ENCODE data around the gene SULT1C3.
"Not testable (repeated sequence)": the region's sequence is repeated elsewhere in the genome, so short reads cannot be mapped to it uniquely, and the experiment has no call there.

The SULT1C3 gene

DNA sequence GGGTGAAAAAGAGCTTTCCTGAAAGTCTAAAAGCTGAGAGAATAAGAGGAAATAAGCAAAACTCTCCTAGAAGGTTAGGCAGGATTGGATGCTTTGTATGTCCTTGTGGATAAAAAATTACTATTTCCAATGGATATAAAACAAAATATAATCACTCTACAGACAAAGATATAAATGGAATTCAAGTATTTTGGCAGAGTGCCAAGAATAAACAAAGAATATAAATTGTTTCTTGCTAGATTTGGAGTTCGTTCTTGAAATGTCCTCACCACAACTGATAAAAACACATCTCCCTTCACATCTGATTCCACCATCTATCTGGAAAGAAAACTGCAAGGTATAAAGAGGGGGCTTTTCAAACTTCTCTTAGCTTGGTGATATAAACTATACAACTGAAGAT, 13.3 kb downstream of the SULT1C3 start:
- DNase-seq = no peak

DNA sequence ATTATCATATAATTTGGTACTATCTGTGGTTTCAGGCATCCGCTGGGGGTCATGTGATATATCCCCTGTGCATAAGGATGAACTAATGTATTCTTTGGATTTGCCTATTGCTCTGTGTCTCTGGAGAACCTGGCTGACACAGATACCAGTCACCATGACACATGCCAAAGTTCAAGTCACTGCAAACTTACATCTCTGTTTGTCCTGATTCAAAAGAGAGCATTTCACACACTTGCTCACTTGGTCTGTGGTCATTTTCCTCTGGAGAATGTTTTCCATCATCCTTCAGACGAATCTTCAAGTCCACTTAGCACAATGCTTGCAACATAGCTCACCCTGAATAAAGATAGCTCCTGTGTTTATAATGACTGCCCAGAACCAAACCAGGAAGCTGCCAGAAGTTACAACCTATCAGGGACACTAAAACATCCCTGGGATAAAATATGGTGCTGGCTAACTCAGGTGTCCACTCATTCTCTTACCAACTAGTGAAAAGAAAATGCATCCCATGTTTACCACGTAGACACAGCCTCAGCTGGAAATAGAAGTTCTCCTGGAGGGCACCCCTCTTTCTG, 18.1 kb downstream of the SULT1C3 start:
- DNase-seq = no peak

DNA sequence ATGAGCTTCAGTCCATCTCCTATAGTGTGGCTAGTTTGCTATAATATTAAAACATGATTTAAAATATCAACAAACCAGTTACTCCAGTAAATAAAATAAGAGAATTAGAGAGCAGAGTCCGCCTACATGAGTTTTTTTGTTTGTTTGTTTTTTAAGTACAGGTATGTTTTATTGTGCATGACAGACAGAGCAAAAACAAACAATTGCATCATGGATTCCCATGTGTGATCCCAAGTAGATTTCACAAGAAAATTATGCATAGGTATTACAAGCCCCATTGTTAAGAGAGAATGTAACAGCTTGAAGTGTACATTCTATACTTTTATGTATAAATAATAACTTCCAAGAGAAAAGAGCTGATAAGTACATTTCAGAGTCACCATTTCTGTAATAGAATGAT, 21.0 kb downstream of the SULT1C3 start:
- no peak for DNase-seq

- DNase-seq = no peak
These were observed 22.3 kb downstream of the SULT1C3 start for GRCh38 chr2:108262036-108262435.

- peak; percentile 2 for DNase-seq
These were observed 23.6 kb downstream of the SULT1C3 start for GRCh38 chr2:108263401-108263800.

DNA sequence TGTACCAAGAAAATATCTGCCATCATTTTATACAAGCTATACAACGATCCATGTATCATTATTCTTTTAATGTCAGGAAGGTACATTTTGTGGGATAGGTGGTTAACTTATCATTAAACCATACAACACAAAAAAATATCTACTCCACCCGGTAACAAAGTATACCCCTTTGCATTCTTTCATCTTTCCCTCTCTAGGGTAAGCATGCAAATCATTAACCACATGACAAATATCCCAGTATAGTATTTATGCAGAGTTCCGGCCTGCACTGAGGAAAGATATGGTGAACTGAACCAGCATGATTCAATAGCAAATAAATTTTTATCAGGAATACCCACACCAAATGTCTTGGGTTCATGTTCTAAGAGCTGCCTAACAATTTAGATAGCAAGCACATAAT, 26.4 kb downstream of the SULT1C3 start:
- no peak for DNase-seq

DNA sequence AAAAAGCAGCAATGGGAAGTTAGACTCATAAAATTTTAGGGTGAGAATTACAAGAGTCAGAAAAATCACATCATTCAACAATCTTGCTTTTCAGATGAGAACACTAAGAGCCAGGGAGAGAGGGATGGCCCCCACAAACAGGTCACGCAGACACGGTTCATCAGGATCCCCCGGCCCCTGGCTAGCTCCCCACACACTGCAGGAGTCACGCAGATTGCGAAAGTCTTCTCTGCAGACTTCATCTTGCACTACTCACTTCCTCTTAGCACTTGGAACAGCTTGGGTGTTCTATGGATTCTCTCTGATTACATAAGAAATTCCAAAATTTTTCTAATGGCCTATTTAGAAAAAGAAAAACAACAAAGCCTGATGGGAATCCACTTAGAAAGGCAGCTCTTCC, 27.3 kb downstream of the SULT1C3 start:
- no peak for DNase-seq

- DNase-seq = no peak
These were observed 28.2 kb downstream of the SULT1C3 start for GRCh38 chr2:108268001-108268400.

- DNase-seq = no peak
These were observed 30.6 kb downstream of the SULT1C3 start for GRCh38 chr2:108270346-108270745.

GRCh38 chr2:108270768-108271506, 31.2 kb downstream of the SULT1C3 start:
- no peak for DNase-seq

DNA sequence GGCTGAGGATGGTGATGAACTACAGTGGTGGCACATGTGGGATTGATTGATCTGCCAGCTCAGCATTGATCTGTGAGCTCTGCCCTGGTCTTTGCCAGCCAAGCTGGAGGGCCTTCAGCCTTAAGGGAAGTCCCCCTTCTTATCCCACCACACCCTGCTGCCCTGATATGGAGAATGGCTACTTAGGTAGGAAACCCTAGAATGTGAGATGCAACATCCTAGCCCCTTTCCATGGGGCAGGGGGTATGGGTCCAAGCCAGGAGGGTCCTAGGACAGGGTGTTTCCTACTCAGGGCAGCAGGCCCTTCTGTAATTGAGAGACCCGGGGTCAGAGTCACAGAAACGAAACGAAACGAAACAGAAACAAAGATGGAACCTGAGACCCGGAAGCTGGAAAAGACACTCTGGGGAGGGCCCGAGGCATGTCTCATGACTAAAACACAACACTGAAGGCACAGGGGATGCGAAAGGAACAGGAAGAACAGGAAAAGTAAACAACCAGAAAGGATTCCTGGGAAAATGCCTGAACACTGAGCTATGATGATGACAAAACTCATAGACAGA, 32.0 kb downstream of the SULT1C3 start:
- peak; percentile 46 for DNase-seq

- DNase-seq = no peak
These were observed 38.9 kb downstream of the SULT1C3 start for GRCh38 chr2:108278631-108279030.

DNA sequence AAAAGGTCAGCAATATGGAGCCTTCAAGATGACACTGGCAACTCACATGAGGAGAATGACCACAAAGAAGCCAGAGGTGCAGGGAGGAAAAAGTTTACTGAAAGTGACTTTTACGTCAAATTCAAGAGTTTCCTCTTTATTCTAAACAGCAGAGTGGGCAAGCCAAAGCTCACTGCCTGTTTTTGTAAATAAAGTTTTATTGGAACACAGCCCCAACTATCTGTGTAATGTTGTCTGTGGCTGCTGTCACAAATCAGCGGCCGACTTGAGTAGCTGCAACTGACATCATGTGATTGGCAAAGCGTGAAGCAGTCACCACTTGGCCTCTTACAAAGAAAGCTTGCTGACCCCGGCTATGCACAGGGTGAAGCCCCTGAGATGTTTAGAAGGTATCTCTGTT, 39.7 kb downstream of the SULT1C3 start:
- DNase-seq = no peak

- no peak for DNase-seq
These were observed 40.7 kb downstream of the SULT1C3 start for GRCh38 chr2:108280466-108280865.

- not testable (repeated sequence) for DNase-seq
These were observed 44.8 kb downstream of the SULT1C3 start for GRCh38 chr2:108284566-108284965.

- no peak for DNase-seq
These were observed 45.8 kb downstream of the SULT1C3 start for GRCh38 chr2:108285616-108286015.

DNA sequence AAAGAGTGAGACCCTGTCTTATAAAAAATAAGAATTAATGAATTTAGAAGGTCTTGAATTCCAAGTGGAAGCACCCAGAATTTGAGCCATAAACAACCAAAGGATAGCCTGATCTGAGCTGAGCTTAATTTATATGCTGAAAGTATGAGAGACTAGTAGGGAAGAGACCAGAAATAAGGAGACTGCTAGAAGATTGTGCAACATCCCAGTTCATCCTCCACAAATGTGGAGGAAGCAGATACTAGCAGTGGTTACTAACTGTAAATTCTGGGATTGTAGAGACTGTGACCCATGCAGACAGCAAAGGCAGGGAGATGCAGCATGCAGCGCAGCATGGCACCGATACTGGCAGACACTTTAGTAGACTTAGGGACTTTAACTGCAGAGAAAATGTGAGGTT, 47.4 kb downstream of the SULT1C3 start:
- DNase-seq = no peak

DNA sequence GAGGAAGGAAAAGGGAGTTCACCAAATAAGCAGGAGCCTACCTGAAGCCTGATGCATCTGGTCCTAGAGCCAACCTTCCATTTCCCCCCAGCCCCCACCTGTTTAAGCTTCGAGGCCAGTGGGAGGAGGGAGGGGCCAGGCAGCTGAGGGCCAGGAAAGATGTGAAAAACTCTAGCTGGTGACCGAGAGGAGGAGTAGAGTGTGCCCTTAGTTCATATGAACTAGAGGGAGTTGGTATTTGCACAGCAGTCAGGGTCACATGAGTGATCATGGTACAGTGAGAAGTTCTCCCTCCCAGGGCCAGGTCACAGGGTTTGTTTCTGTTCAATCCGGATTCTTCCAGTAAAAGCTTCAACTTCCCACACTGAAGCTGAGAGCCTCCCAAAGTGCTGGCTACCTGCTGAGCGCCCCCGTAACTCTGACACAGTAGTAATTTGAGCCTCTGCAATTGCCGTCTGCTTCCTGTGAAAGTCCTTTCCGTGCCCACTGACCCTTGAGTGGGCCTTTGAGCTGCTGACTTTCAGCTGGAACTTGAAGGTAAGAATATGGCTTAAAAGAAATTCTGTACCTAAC, 48.9 kb downstream of the SULT1C3 start, which contains the start of gene SULT1C2:
Gene SULT1C2 (plus strand): TSS at position 362 of the 573 bp plus-strand sequence. CDS start 4,773 bp downstream, outside the sequence.
- DNase-seq = peak; percentile 2

DNA sequence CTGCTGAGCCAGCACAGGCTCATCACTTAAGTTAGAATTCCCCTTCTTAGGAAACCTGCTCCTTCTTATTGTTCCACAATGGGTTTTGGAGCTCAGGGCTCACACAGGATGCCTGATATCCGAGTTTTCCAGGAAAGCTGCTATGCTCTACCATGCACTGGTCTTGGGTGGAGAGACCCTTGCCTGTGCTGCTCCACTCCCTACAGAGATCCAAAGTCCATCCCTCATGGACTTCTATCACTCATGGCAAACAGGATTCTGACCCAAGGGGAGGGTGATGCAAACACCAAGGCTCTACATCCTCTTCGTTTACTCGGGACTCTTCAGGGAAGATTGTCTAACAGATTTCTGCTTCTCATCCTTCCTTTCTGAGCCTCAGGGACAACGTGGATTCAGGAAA, 54.1 kb downstream of the SULT1C3 start:
- no peak for DNase-seq

DNA sequence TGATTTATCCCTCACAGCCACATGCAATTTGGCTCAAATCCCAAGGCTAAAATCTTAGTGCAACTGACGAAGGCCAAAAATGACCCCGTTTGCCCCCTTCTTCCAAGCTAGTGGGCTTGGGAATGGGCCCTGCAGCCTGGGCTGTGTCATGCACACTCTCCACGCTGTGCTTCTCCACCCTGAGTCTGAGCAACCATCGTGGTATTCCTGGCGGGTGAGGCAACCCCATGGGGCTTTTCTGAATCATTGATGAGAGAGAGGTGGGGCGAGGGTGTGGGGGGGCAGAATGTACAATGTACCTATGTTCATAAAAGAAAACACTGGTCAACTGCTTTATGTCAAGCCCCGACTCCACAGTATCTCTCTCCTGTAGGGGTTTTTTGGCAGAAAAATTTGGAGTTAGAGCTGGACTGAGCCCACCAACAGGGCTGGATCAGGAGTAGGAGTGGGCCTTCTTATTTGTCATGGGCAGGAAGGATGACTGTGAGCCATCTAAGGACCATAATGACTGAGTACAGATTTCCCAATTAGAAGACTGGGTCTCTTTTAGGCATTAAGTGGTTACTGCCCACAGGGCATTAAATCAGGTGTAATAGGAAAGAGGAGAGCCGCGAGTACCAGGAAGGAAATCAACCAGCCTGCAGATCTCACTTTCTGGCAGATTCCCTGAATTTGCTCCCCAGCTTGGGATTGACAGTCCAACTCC, 57.8 kb downstream of the SULT1C3 start:
- DNase-seq = no peak

DNA sequence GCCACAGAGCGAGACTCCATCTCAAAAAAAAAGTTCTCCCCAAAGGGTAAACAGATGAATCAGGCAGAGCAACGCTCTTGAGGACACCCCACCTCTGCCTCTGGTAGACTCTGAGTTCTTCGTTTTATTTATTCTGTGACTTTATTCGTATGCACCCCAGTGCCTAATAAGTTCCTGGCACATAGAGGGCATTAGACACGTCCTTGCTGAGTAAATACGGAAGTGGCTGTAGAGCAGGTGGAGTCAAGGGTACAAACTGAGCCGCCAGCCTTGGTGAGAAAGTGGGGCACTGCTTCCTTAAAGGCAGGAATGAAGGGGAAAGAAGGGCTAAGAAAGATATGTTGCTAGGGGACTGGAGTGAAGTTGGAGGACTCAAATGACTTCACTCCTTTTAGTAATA, 61.8 kb downstream of the SULT1C3 start:
- no peak for DNase-seq

DNA sequence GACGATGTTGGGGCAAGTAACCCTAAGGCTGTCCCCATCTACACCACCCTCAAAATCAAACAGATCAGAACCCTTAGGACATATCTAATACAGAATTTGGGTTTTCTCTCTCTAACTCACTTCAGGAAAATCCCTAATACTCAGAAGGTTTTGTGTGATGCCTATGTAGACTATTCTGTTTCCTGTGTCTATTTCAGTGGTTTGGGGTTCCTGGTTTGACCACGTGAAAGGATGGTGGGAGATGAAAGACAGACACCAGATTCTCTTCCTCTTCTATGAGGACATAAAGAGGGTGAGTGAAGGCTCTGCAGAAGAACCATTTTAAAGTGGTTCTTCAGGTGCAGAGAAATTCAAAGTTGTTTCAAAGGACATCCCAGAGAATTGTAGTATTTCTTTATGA, 65.2 kb downstream of the SULT1C3 start:
- DNase-seq = no peak

- no peak for DNase-seq
These were observed 66.1 kb downstream of the SULT1C3 start for GRCh38 chr2:108305901-108306300.
